Muscle of back (tissue), 11 donors: ENCODE data around the gene PTPRN2. TPM values are rescaled to one million over a fixed set of nuclear protein-coding genes. Genes with fewer than 3 reads are reported as not detected.

Source experiments
- DNase-seq, 3 donors: peaks; one replicate each; pipeline versions ENCODE4 v3.0.0 to v3.0.0-alpha.2; 2013
- polyA plus RNA-seq, 10 donors: library from polyadenylated mRNA; unstranded; fragments of 120-200 nt; gene quantifications; one replicate each; pipeline ENCODE4 v1.2.1, GENCODE V29; 2013; ENCODE audit not compliant: insufficient read length in 10 of 10

The PTPRN2 gene
- polyA plus RNA-seq, 10 donors, result 1.8 to 3.1 (median 2.1) TPM

GRCh38 chr7:157893535-157894044 lies 694.0 kb downstream of the PTPRN2 start:
- DNase-seq, result no peak

DNA sequence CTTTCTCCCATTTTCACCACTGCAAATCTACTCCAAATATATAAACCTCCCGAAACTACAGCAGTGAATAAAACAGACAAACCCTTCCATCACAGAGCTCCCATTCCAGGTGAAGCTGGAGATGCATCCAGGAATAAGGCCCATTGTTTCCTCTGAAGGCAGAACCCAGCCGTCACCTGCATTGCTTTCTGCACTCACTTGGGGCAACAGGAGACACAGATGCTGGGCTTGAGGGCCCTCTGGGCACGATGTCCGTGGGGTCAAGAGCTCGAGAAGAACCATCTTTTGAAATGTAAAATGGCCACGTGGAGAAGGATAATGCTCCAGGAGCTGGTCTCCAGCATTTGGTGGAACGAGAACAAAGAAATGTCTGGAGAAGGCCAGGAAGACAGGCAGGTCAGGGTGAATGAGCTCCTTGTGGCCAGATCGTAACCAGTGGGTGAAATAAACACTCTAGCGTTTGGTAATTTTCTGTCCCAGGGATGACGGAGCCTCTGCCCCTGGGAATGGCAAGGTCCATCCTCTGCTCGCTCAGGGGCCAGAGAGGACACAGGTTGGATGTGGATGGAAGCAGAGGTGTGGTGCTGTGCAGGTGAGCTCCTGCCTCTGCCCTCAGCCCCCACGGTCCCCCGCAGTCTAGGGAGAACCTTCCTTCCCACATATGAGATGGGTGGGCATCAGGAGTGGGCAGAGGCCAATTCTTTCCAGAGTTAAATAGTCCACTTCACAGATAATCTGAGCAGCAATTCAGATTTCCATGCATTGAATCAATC lies 694.7 kb downstream of the PTPRN2 start:
- DNase-seq, result no peak

DNA sequence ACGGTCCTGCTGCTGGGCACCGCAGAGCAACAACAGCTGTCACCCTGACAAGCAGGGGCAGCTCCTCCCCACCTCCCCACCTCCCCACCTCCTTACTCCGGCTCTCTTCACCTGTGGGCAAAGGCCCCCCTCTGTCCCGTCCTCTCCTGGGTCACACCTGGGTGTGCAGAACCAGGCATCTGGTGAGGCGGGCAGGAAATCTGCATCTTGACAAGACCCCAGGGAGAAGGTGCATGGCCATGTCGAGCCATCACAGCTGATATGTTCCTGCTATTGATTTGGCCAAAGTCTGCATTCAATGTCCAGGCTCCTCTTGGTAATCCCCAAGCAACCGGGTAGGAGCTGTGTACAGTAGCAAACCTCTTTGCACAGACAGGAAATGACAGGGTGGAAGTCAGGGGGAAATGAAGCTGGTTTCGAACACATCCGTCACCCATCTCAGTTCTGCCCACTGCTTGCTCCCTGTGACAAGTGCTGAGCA lies 696.7 kb downstream of the PTPRN2 start:
- DNase-seq, result no peak

GRCh38 chr7:157889480-157889879 lies 698.1 kb downstream of the PTPRN2 start:
- no peak for DNase-seq

DNA sequence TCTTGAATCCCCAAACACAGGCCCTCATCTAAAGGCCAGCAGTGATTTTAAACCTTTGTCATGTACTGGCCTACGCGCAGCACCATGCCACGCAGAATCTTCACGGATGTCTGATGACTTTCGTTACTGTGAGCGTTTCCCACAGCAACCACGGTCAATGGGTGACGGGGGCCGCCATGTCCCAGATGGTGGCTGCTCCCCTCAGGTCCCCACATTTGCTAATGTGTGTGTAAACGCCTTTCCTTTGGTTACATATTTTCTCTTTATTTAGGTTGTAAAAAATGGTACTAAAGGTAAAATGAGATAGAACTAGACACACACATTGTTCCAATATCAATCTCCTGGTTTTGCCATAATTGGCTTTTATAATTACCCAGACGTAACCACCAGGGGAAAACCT lies 699.0 kb downstream of the PTPRN2 start:
- no peak for DNase-seq

- no peak for DNase-seq
Observed at GRCh38 chr7:157887400-157887799, 700.2 kb downstream of the PTPRN2 start.

GRCh38 chr7:157886711-157887110 lies 700.9 kb downstream of the PTPRN2 start:
- DNase-seq, result no peak

- no peak for DNase-seq
Observed at GRCh38 chr7:157886266-157886665, 701.4 kb downstream of the PTPRN2 start.

DNA sequence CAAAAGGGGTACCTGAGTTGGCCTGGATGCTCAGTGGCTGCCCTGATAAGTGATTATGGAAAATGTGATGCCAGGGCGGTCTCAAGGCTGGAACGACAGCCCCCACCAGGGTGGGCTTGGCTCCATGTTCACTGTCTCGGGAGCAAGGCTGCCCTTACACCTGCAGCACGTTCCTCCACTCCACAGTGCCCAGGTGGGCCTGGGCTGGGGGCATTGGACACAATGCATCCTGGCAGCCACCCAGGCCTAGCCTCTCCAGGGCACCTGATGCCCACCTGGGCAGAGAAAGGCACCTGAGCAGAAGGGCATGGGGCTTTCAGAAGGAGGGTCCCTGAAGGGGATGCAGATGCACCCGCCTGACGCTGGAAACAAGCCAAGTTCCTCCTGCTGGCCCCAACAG lies 702.5 kb downstream of the PTPRN2 start:
- no peak for DNase-seq

DNA sequence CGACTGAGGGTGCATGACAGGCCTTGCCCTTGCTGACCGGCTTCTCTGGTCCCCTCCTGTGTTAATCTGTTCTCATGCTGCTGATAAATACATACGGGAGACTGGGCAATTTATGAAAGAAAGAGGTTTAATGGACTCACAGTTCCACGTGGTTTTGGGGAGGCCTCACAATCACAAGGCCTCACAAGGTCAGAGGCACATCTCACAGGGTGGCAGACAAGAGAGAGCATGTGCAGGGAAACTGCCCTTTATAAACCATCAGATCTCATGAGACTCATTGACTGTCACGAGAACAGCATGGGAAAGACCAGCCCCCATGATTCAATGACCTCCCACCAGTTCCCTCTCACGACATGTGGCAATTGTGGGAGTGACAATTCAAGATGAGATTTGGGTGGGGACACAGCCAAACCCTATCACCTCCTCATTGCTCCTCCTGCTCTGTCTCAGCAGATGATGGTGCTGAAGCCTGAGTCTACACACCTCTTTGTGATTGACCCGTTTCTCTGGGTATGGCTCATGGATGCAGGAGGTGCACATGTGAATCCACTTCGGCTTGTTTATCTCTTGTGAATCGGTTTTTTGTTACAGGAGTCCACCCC lies 703.1 kb downstream of the PTPRN2 start:
- DNase-seq, result no peak

- DNase-seq, result no peak
Observed at GRCh38 chr7:157881048-157881771, 706.4 kb downstream of the PTPRN2 start.

DNA sequence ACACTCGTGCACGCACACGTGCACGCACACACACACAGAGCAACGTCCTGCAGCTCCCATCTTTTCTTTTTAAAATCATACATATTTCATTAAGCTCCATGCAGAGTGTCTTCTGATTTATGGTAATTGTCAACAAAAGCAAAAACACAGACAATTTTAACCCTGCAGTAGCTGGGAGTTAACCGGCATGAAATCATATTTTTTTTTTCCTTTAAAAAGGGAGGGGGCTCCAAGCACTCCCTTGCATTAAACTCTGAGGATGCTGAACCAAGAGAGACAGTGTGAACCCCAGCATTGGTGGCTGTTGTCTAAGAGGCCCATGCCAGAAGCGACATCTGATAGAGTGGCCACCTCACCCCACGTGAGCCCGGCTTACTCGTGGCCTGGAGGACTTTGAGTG lies 708.2 kb downstream of the PTPRN2 start:
- DNase-seq, result no peak

DNA sequence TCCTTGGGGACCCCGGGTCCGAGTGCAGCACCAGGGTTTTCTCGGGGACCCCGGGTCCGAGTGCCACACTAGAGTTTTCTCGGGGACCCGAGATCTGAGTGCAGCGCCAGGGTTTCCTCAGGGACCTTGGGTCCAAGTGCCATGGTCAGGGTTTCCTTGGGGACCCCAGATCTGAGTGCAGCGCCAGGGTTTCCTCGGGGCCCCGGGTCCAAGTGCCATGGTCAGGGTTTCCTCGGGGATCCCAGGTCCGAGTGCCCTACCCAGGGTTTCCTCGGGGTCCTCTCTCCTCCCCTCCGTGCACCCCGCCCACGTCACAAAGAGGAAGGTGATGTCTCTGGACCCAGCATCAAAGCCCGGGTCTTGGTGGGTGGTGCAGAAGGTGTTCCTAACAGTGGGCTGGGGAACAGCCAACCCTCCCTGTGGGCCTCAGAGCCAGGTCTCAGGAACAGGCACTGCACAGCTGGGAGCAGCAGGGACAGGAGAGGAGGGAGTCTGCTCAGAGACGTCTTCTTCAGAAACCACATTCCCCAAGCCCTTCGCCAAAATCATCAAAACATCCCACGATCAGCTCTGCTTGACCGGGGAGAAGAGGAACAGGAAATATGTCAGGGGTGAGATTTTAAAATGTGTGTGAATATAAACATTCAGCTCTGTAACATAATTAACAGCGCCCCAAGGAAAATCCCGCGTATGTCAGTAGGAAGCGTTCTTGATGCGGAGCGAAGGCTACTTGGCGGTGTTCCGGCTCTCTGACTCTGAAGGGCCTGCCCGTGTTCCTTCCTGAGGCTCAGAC lies 710.1 kb downstream of the PTPRN2 start:
- DNase-seq, result no peak

GRCh38 chr7:157876469-157877285 lies 710.9 kb downstream of the PTPRN2 start:
- DNase-seq, result no peak

- DNase-seq, result peak in 1 of 3 donors; percentile 35
Observed at GRCh38 chr7:157875230-157876179, 712.1 kb downstream of the PTPRN2 start.

GRCh38 chr7:157874870-157875229 lies 712.8 kb downstream of the PTPRN2 start:
- no peak for DNase-seq

- DNase-seq, result no peak
Observed at GRCh38 chr7:157874208-157874816, 713.3 kb downstream of the PTPRN2 start.

- DNase-seq, result no peak
Observed at GRCh38 chr7:157873664-157874063, 714.0 kb downstream of the PTPRN2 start.

DNA sequence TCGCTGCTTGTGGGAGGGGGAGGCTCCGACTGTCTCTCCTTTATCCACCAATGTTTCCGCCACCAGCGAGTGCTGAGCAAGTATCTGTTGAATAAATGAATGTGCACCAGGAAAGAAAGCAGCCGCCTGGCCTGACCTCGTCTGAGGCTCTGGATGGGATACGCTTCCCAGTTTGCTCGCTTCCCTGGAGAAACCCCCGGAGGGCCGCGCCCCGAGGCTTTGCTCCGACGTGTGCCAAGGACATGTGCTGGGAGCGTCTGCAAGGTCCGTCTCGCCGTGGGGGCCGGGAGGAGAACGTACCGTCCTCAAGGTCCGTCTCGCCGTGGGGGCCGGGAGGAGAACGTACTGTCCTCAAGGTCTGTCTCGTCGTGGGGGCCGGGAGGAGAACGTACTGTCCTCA lies 714.4 kb downstream of the PTPRN2 start:
- DNase-seq, result no peak
